HepG2 (cell line): ENCODE results near the gene TRIM27. TPM values are rescaled to one million over a fixed set of nuclear protein-coding genes. Genes with fewer than 3 reads are reported as not detected.
"Not testable (repeated sequence)": the region's sequence is repeated elsewhere in the genome, so short reads cannot be mapped to it uniquely, and the experiment has no call there.

ENCODE experiments used
- ATAC-seq: fragments of 200-7000 bp; cut with Tn5 transposase; 3 replicates; pipeline ENCODE4 v1.9.1; 2020; ENCODE audit warnings: mild to moderate bottlenecking, moderate library complexity
- BruUV-seq: library from RNA; stranded (reverse); fragments of 400-500 nt; replicated peaks from 2 replicates; lab custom pipeline; 2021; lab: Mats Ljungman, UMichigan
- CTCF ChIA-PET: fragments of 300-600 bp; formaldehyde crosslinking; extraction: SDS; loops from one replicate; lab custom pipeline; 2021; ENCODE audit warnings: low total read pairs, inconsistent platforms, low intra/inter-chr PET ratio; lab: Yijun Ruan, JAX
- POLR2A ChIA-PET: fragments of 350-600 bp; sonication (Branson Sonifier 250); formaldehyde crosslinking; loops from one replicate; lab custom pipeline; 2020; ENCODE audit warnings: antibody characterized with exemption, inconsistent platforms; lab: Yijun Ruan, JAX
- DNase-seq: peaks from one replicate; pipeline ENCODE4 v3.0.0-alpha.2; 2015; ENCODE audit warnings: low spot score
- FAIRE-seq: peaks from 3 replicates; lab custom pipeline; 2011; peaks lifted over from hg19 to GRCh38; lab: Jason Lieb, UNC
- H2AFZ ChIP-seq: one replicate; pipeline ENCODE4 v1.6.1; 2011; ENCODE audit warnings: low read length, inconsistent platforms
- H3K27ac ChIP-seq: fragments of 300-600 bp; 3 replicates; pipeline ENCODE4 v1.8.0; 2011; ENCODE audit warnings: mixed run types, mild to moderate bottlenecking, mixed read lengths, low read length, inconsistent platforms; ENCODE audit not compliant: insufficient read depth; ENCODE audit errors: extremely low read length
- H3K27me3 ChIP-seq, 2 experiments: fragments of 200-600 bp in 1 of 2; 2 replicates in 1 of 2; 3 replicates in 1 of 2; pipeline versions ENCODE4 v1.6.0 to v1.8.0; 2011; ENCODE audit warnings: low read length in 2 of 2, mild to moderate bottlenecking in 2 of 2, moderate library complexity in 2 of 2, inconsistent platforms in 1 of 2; ENCODE audit not compliant: insufficient read depth in 2 of 2, control insufficient read depth in 1 of 2
- H3K36me3 ChIP-seq, 2 experiments: fragments of 200-600 bp in 1 of 2; replicated peaks in 1 of 2; 2 replicates in 1 of 2; 3 replicates in 1 of 2; pipeline versions ENCODE4 v1.5.1 to v1.8.0; 2011; ENCODE audit warnings: low read length in 2 of 2, inconsistent platforms in 1 of 2; ENCODE audit not compliant: insufficient read depth in 2 of 2, control insufficient read depth in 1 of 2
- H3K4me1 ChIP-seq: 2 replicates; pipeline ENCODE4 v1.5.1; 2012; ENCODE audit warnings: low read length, inconsistent platforms; ENCODE audit not compliant: insufficient read depth
- H3K4me2 ChIP-seq: 2 replicates; pipeline ENCODE4 v1.6.0; 2011; ENCODE audit warnings: low read depth, low read length, inconsistent platforms
- H3K4me3 ChIP-seq, 3 experiments: fragments of 200-600 bp in 1 of 3; sonication (generic), shearing (Covaris generic) in 1 of 3; replicated peaks in 1 of 3; 2 replicates each; pipeline ENCODE4 v1.5.1; 2011 to 2016; ENCODE audit warnings: low read length in 3 of 3, inconsistent platforms in 2 of 3, low read depth in 2 of 3, mild to moderate bottlenecking in 2 of 3, control low read depth in 1 of 3, mixed read lengths in 1 of 3; ENCODE audit not compliant: insufficient read depth in 1 of 3
- H3K79me2 ChIP-seq: one replicate; pipeline ENCODE4 v1.6.1; 2011; ENCODE audit warnings: low read length, inconsistent platforms; ENCODE audit not compliant: insufficient read depth
- H3K9ac ChIP-seq: 2 replicates; pipeline ENCODE4 v1.6.0; 2011; ENCODE audit warnings: mild to moderate bottlenecking, low read depth, low read length, inconsistent platforms; ENCODE audit not compliant: insufficient read depth
- H3K9me3 ChIP-seq: 2 replicates; pipeline ENCODE4 v1.5.1; 2012; ENCODE audit warnings: mild to moderate bottlenecking, low read length
- H4K20me1 ChIP-seq: 2 replicates; pipeline ENCODE4 v1.6.0; 2011; ENCODE audit warnings: inconsistent platforms, mild to moderate bottlenecking, low read length, moderate library complexity; ENCODE audit not compliant: insufficient read depth
- HNRNPUL1 ChIP-seq: fragments of 200-400 bp; formaldehyde crosslinking; IDR thresholded peaks from 2 replicates; pipeline ENCODE4 v1.6.1; 2017; ENCODE audit warnings: low read depth, mild to moderate bottlenecking, low read length, moderate library complexity
- NFE2 ChIP-seq: sonication (generic); formaldehyde crosslinking; IDR thresholded peaks from 2 replicates; pipeline ENCODE4 v1.4.0; 2020; ENCODE audit warnings: missing genetic modification reagents
- NFE2L2 ChIP-seq: fragments of 150-350 bp; IDR thresholded peaks from 2 replicates; pipeline ENCODE4 v1.6.1; 2014; ENCODE audit warnings: low read length
- NFYC ChIP-seq: IDR thresholded peaks from 2 replicates; pipeline ENCODE4 v1.6.1; 2016; ENCODE audit warnings: missing genetic modification reagents, missing compliant biosample characterization
- PAX8 ChIP-seq: sonication (generic); formaldehyde crosslinking; IDR thresholded peaks from 2 replicates; pipeline ENCODE4 v1.8.0; 2022; ENCODE audit warnings: mild to moderate bottlenecking, missing genetic modification reagents, borderline replicate concordance
- POGZ ChIP-seq: sonication (generic); formaldehyde crosslinking; IDR thresholded peaks from 2 replicates; pipeline ENCODE4 v1.4.0; 2020; ENCODE audit warnings: mild to moderate bottlenecking, missing genetic modification reagents
- POLR2A ChIP-seq, 2 experiments: IDR thresholded peaks; 2 replicates each; pipeline ENCODE4 v1.6.1; 2011; ENCODE audit warnings: low read depth in 2 of 2, low read length in 2 of 2, mild to moderate bottlenecking in 1 of 2, moderate library complexity in 1 of 2; ENCODE audit not compliant: insufficient read depth in 1 of 2
- POLR2AphosphoS5 ChIP-seq: IDR thresholded peaks from 2 replicates; pipeline ENCODE4 v1.6.1; 2012; ENCODE audit warnings: low read depth, low read length
- POLR2G ChIP-seq: fragments of 200-400 bp; formaldehyde crosslinking; IDR thresholded peaks from 2 replicates; pipeline ENCODE4 v1.6.1; 2018; ENCODE audit warnings: mild to moderate bottlenecking, low read depth, low read length, moderate library complexity
- RBFOX2 ChIP-seq: fragments of 200-400 bp; formaldehyde crosslinking; IDR thresholded peaks from 2 replicates; pipeline ENCODE4 v1.6.1; 2017; ENCODE audit warnings: low read depth, mild to moderate bottlenecking, low read length
- ZC3H4 ChIP-seq: sonication (generic); formaldehyde crosslinking; IDR thresholded peaks from 2 replicates; pipeline ENCODE4 v1.4.0; 2020; ENCODE audit warnings: missing genetic modification reagents, borderline replicate concordance
- ZMYM2 ChIP-seq: sonication (generic); formaldehyde crosslinking; IDR thresholded peaks from 2 replicates; pipeline ENCODE4 v1.8.0; 2022; ENCODE audit warnings: mild to moderate bottlenecking, missing genetic modification reagents
- WGBS: methylation state at CpG from one replicate; pipeline ENCODE4 v1.1.6; 2017; ENCODE audit warnings: low lambda C conversion rate; 5-methylcytosine and 5-hydroxymethylcytosine counted together
- in situ Hi-C: cut with HindIII; loops from 2 replicates; pipeline ENCODE4 v1.10.0; 2017; ENCODE audit warnings: low pct_unique_long_range_greater_than_20kb; ENCODE audit not compliant: extremely low pct_ligation_motif_present
- intact Hi-C: fragments of 100-400 bp; cut with micrococcal nuclease; formaldehyde crosslinking; loops from one replicate; pipeline ENCODE4 v1.10.0; 2022; ENCODE audit not compliant: unreplicated experiment
- polyA plus RNA-seq, 8 experiments: library from polyadenylated mRNA; depleted of rRNA in 3 of 8; stranded (reverse) in 7 of 8; unstranded in 1 of 8; fragments of >200 nt; fragmentation: Illumina TruSeq in 4 of 8; extraction: Trizol in 4 of 8; gene quantifications; 2 replicates each; pipeline versions ENCODE4 v1.2.1 to v1.2.3, GENCODE V29; 2011 to 2016; ENCODE audit warnings: low read depth in 4 of 8, missing spikeins in 1 of 8, mixed read lengths in 1 of 8; ENCODE audit not compliant: insufficient read depth in 1 of 8
- total RNA-seq, 5 experiments: library from RNA; depleted of rRNA; stranded (reverse); fragments of >200 nt; fragmentation: Illumina TruSeq; extraction: Trizol; gene quantifications; 2 replicates each; pipeline ENCODE4 v1.2.3, GENCODE V29; 2016; ENCODE audit warnings: low read depth in 1 of 5
- TF ChIP-seq, protein P1 (sequence below): IDR thresholded peaks from 2 replicates; pipeline ENCODE4 v1.6.1; 2016; ENCODE audit warnings: low read depth
- TF ChIP-seq, protein P2 (sequence below): sonication (generic); formaldehyde crosslinking; IDR thresholded peaks from 2 replicates; pipeline ENCODE4 v1.4.0; 2020; ENCODE audit warnings: missing genetic modification reagents

TRIM27 gene
- total and polyA plus RNA-seq, 2 of the 13 experiments (the other 11 are each of a cell fraction or from before 2014, with no cell fraction given) = 88.6 to 112 TPM

DNA sequence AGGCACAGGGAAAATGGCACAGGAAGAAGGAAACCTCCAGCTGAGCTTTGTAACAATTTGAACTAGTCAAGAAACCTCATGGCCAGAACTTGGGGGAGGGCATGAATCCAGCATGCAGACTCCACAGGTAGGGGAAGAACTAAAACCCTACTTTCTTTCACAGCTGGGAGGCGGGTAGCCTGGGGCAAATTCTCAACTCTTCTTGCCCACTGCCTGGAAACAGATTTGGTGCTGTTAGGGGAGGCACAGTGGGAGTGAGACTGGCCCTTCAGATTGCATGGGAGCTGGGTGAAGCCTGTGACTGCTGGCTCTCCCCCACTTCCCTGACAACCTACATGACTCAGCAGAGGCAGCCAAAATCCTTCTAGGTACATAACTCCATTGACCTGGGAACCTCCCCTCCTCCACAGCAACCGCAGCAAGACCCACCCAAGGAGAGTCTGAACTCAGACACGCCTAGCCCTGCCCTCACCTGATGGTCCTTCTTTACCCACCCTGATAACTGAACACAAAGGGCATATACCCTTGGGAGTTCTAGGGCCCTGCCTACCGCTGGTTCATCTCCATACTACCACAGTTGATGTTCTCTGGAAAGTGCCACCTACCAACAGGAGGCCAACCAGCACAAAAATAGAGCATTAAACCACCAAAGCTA lies 37.2 kb upstream of the TRIM27 start:
- in situ Hi-C loops = no loop called here
- H3K36me3 ChIP-seq = no peaks in the 10 kb centered on the region
- H3K9ac ChIP-seq = no peak overlapping the region
- no peaks in the 10 kb centered on the region for H3K79me2 ChIP-seq
- no peaks in the 10 kb centered on the region for H3K27me3 ChIP-seq
- H4K20me1 ChIP-seq = no peaks in the 10 kb centered on the region
- no peak overlapping the region for H3K27ac ChIP-seq
- BruUV-seq = no TSS peak
- ChIA-PET POLR2A (no interaction called here), CTCF (no interaction called here)
- intact Hi-C loops = no loop called here
- WGBS = 83% methylated on average over 4 of the region's 4 CpGs
- H3K9me3 ChIP-seq = no peaks in the 10 kb centered on the region
- H3K4me1 ChIP-seq = peaks cover 15% of the 10 kb centered on the region
- DNase-seq = no peak
- TF ChIP-seq HNRNPUL1 (no peak), PAX8 (CRISPR knock-in tag) (no peak), NFE2 (0 out of 2 replicates have a peak, but pooled peaks have one; percentile 21), NFE2L2 (peak; percentile 25; the same call in 1 of the 2 replicates)
- ATAC-seq = peak; percentile 59
- H3K4me2 ChIP-seq = no peak overlapping the region
- FAIRE-seq = no peak
- H3K4me3 ChIP-seq = no peak overlapping the region
- H2AFZ ChIP-seq = peak overlapping the region; percentile 32

DNA sequence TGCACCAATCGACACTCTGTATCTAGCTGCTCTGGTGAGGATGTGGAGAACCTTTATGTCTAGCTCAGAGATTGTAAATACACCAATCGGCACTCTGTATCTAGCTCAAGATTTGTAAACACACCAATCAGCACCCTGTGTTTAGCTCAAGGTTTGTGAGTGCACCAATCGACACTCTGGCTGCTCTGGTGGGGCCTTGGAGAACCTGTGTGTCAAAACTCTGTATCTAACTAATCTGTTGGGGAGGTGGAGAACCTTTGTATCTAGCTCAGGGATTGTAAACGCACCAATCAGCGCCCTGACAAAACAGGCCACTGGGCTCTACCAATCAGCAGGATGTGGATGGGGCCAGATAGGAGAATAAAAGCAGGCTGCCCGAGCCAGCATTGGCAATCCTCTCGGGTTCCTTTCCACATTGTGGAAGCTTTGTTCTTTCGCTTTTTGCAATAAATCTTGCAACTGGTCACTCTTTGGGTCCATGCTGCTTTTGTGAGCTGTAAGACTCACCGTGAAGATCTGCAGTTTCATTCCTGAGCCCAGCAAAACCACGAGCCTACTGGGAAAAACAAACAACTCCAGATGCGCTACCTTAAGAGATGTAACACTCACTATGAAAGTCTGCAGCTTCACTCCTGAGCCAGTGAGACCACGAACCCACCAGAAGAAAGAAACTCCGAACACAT lies 34.9 kb upstream of the TRIM27 start:
- 71% methylated on average over 12 of the region's 13 CpGs for WGBS
- 0 out of 2 replicates have a peak overlapping the region, but pooled peaks have one; percentile 15 for H3K4me2 ChIP-seq
- ATAC-seq = peak; percentile 43
- peaks cover 31% of the 10 kb centered on the region for H3K4me1 ChIP-seq
- CTCF ChIA-PET, H3K36me3 ChIP-seq, in situ Hi-C loops, intact Hi-C loops, H3K4me3 ChIP-seq, H3K9ac ChIP-seq, H3K79me2 ChIP-seq, BruUV-seq, H3K27me3 ChIP-seq, FAIRE-seq, H3K9me3 ChIP-seq, H4K20me1 ChIP-seq: not testable (repeated sequence)
- DNase-seq = peak; percentile 73
- H2AFZ ChIP-seq = peak overlapping the region; percentile 20
- H3K27ac ChIP-seq = peak overlapping the region; percentile 36
- POLR2A ChIA-PET = interaction anchor here (0.7 to 1.3 kb wide), 4 partner anchors 22 to 63 kb away, joined by 3 to 8 read pairs (median 4); partner anchors contain the start of gene TRIM27
- TF ChIP-seq, protein P1, sequence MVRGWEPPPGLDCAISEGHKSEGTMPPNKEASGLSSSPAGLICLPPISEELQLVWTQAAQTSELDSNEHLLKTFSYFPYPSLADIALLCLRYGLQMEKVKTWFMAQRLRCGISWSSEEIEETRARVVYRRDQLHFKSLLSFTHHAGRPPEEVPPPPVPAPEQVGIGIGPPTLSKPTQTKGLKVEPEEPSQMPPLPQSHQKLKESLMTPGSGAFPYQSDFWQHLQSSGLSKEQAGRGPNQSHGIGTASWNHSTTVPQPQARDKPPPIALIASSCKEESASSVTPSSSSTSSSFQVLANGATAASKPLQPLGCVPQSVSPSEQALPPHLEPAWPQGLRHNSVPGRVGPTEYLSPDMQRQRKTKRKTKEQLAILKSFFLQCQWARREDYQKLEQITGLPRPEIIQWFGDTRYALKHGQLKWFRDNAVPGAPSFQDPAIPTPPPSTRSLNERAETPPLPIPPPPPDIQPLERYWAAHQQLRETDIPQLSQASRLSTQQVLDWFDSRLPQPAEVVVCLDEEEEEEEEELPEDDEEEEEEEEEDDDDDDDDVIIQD (CRISPR knock-in tag) = 0 out of 2 replicates have a peak, but pooled peaks have one; percentile 24
- TF ChIP-seq ZC3H4 (CRISPR knock-in tag) = peak; percentile 32; the same call in 1 of the 2 replicates
- TF ChIP-seq ZMYM2 (CRISPR knock-in tag) = 0 out of 2 replicates have a peak, but pooled peaks have one; percentile 25
- TF ChIP-seq, protein P2, sequence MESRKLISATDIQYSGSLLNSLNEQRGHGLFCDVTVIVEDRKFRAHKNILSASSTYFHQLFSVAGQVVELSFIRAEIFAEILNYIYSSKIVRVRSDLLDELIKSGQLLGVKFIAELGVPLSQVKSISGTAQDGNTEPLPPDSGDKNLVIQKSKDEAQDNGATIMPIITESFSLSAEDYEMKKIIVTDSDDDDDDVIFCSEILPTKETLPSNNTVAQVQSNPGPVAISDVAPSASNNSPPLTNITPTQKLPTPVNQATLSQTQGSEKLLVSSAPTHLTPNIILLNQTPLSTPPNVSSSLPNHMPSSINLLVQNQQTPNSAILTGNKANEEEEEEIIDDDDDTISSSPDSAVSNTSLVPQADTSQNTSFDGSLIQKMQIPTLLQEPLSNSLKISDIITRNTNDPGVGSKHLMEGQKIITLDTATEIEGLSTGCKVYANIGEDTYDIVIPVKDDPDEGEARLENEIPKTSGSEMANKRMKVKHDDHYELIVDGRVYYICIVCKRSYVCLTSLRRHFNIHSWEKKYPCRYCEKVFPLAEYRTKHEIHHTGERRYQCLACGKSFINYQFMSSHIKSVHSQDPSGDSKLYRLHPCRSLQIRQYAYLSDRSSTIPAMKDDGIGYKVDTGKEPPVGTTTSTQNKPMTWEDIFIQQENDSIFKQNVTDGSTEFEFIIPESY (CRISPR knock-in tag) = peak; percentile 33; the same call in 1 of the 2 replicates
- TF ChIP-seq NFYC (CRISPR knock-in tag) = peak; percentile 79
- TF ChIP-seq POLR2A (IDR thresholded peaks at IDR 0.05; ENCODE audit: insufficient read depth in 1 of 2, low read depth in 2 of 2, low read length in 2 of 2) = peak; percentile 70 to 78
- TF ChIP-seq POGZ (CRISPR knock-in tag) = peak; percentile 40; the same call in 1 of the 2 replicates
- peak; percentile 28; the same call in 1 of the 2 replicates for TF ChIP-seq RBFOX2
- peak; percentile 77 for TF ChIP-seq POLR2AphosphoS5
- TF ChIP-seq POLR2G = peak; percentile 60; the same call in 1 of the 2 replicates
